K562 (cell line): ENCODE data around the gene C2orf42. TPM values are rescaled to one million over a fixed set of nuclear protein-coding genes. Genes with fewer than 3 reads are reported as not detected.

Experiments used
- DEAF1 ChIP-seq: fragments of 450-650 bp; formaldehyde crosslinking; IDR thresholded peaks from 2 replicates; pipeline ENCODE4 v1.4.0; 2020; ENCODE audit warnings: mild to moderate bottlenecking, moderate library complexity
- REST ChIP-seq, 2 experiments: fragments of 450-650 bp; formaldehyde crosslinking in 1 of 2; IDR thresholded peaks; 2 replicates each; pipeline versions ENCODE4 v1.4.0 to v1.6.1; 2014 to 2020; ENCODE audit warnings: mild to moderate bottlenecking in 2 of 2, borderline replicate concordance in 1 of 2, low read depth in 1 of 2
- SIN3B ChIP-seq: fragments of 450-650 bp; IDR thresholded peaks from 2 replicates; pipeline ENCODE4 v1.6.1; 2017; ENCODE audit warnings: low read depth, mild to moderate bottlenecking, moderate library complexity
- TCF7 ChIP-seq: sonication (generic); IDR thresholded peaks from 2 replicates; pipeline ENCODE4 v1.6.1; 2016; ENCODE audit warnings: antibody characterized with exemption, borderline replicate concordance
- WHSC1 ChIP-seq: IDR thresholded peaks from one replicate; pipeline ENCODE4 v1.6.1; 2012; ENCODE audit warnings: low read length, control low read depth, inconsistent platforms
- ZNF165 ChIP-seq: fragments of 250-450 bp; sonication (Bioruptor Pico); IDR thresholded peaks from 2 replicates; pipeline ENCODE4 v1.4.0; 2020; ENCODE audit warnings: borderline replicate concordance
- ZNF318 ChIP-seq, 2 experiments: fragments of 450-650 bp; IDR thresholded peaks; 2 replicates each; pipeline ENCODE4 v1.6.1; 2016; ENCODE audit warnings: mild to moderate bottlenecking in 2 of 2, borderline replicate concordance in 1 of 2, low read depth in 1 of 2, moderate library complexity in 1 of 2
- polyA plus RNA-seq, 8 experiments: library from polyadenylated mRNA; depleted of rRNA in 4 of 8; stranded (reverse) in 5 of 8; unstranded in 3 of 8; fragments of >200 nt; fragmentation: Nextera tagmentation in 2 of 8; fragmentation: Illumina TruSeq in 1 of 8; extraction: Ambion mirVana in 2 of 8; extraction: Trizol in 1 of 8; gene quantifications; 2 replicates each; pipeline versions ENCODE4 v1.2.1 to v1.2.3, GENCODE V29; 2011 to 2014; ENCODE audit warnings: inconsistent platforms in 1 of 8, missing spikeins in 1 of 8
- total RNA-seq, 7 experiments: library from RNA; depleted of rRNA in 6 of 7; stranded (reverse); fragments of >200 nt in 6 of 7; fragmentation: Illumina TruSeq in 2 of 7; extraction: Trizol in 2 of 7; gene quantifications; 2 replicates each; pipeline versions ENCODE4 v1.2.1 to v1.2.3, GENCODE V29; 2011 to 2021; ENCODE audit warnings: low replicate concordance in 1 of 7

C2orf42 gene
- total and polyA plus RNA-seq, 9 of the 15 experiments (the other 6 are each of a cell fraction or from before 2014, with no cell fraction given): 4.6 to 10.9 (median 7.5) TPM

- TF ChIP-seq ZNF318 (IDR thresholded peaks at IDR 0.05; ENCODE audit: borderline replicate concordance in 1 of 2, low read depth in 1 of 2) (no peak), ZNF165 (CRISPR knock-in tag) (peak; percentile 17; the same call in 1 of the 2 replicates), WHSC1 (peak; percentile 50), REST (IDR thresholded peaks at IDR 0.05; ENCODE audit: borderline replicate concordance) (no peak), REST (CRISPR knock-in tag; IDR thresholded peaks at IDR 0.05; ENCODE audit: low read depth) (no peak), DEAF1 (CRISPR knock-in tag) (no peak), SIN3B (no peak), TCF7 (no peak)
These were observed 57.1 kb downstream of the C2orf42 start (continued) for GRCh38 chr2:70133491-70134322.
